ENCODE measurements around the gene SYNPO2.

DNA sequence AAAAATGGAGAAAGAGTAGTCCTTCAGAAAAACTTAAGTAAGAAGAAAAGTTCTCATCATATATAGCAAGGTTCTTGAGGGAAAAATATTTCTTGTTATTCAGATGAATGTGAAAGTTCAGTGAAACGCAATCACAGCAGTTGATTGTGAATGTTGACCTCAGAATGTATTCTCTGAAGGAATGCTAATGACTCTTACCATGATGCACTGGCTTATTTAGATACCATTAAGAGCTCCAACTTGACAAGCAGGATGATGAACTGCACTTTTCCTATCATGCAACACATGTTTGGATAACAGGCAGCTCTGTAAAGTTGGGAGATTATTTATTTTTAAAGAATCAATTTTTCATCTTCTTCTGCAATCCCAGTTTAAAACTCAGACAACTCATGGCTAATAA is 131.5 kb downstream of the SYNPO2 start:
- TF ChIP-seq CTCF (IDR thresholded peaks at IDR 0.05 in 4 of 5, conservative IDR thresholded peaks at IDR 0.05 in 1 of 5), result no peak
- TF ChIP-seq POLR2A (IDR thresholded peaks at IDR 0.05), result no peak

Data from gastrocnemius medialis (tissue), 4 donors.